ENCODE results near the gene TMEM125. TPM values are rescaled to one million over a fixed set of nuclear protein-coding genes. Genes with fewer than 3 reads are reported as not detected.

Gene TMEM125
- total RNA-seq, 4 donors from 2014 or later: 4.2 to 15.5 (median 10.2) TPM

DNA sequence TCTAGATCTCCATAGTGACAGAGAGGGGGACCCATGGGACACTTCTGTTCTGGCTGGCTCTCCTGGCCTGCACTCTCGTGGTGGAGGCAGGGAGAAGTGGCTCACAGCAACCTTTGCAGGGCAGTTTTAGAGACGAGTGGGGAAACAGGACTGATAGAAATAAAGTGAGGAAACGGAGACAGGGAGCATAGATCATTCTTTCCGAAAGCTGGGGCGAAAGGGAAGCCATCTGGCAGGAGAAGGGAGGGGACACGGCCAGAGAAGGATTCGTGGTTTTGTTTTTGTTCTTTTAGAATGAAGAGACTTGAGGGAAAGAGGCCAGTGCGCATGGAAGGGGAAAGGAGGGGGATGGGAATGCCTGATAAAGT is 34.5 kb downstream of the TMEM125 start:
- H3K27me3 ChIP-seq: no peaks in the 10 kb centered on the region
- peak overlapping the region in 3 of 4 donors; percentile 10 to 40 (median 38) for H3K27ac ChIP-seq
- 37 to 47% methylated on average over 8 of the region's 8 CpGs for WGBS, 2 donors
- peak overlapping the region in 2 of 4 donors; percentile 31 to 49 for H3K4me3 ChIP-seq
- DNase-seq: no peak
- H3K9me3 ChIP-seq: no peaks in the 10 kb centered on the region
- intact Hi-C loops (cut with DNase I): no loop called here
- TF ChIP-seq, protein P1, sequence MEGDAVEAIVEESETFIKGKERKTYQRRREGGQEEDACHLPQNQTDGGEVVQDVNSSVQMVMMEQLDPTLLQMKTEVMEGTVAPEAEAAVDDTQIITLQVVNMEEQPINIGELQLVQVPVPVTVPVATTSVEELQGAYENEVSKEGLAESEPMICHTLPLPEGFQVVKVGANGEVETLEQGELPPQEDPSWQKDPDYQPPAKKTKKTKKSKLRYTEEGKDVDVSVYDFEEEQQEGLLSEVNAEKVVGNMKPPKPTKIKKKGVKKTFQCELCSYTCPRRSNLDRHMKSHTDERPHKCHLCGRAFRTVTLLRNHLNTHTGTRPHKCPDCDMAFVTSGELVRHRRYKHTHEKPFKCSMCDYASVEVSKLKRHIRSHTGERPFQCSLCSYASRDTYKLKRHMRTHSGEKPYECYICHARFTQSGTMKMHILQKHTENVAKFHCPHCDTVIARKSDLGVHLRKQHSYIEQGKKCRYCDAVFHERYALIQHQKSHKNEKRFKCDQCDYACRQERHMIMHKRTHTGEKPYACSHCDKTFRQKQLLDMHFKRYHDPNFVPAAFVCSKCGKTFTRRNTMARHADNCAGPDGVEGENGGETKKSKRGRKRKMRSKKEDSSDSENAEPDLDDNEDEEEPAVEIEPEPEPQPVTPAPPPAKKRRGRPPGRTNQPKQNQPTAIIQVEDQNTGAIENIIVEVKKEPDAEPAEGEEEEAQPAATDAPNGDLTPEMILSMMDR (IDR thresholded peaks at IDR 0.05): no peak
- no peak for TF ChIP-seq POLR2A (IDR thresholded peaks at IDR 0.05)
- peaks cover 2 to 29% (median 4%) of the 10 kb centered on the region in 3 donors for H3K4me1 ChIP-seq
- no peaks in the 10 kb centered on the region for H3K36me3 ChIP-seq

DNA sequence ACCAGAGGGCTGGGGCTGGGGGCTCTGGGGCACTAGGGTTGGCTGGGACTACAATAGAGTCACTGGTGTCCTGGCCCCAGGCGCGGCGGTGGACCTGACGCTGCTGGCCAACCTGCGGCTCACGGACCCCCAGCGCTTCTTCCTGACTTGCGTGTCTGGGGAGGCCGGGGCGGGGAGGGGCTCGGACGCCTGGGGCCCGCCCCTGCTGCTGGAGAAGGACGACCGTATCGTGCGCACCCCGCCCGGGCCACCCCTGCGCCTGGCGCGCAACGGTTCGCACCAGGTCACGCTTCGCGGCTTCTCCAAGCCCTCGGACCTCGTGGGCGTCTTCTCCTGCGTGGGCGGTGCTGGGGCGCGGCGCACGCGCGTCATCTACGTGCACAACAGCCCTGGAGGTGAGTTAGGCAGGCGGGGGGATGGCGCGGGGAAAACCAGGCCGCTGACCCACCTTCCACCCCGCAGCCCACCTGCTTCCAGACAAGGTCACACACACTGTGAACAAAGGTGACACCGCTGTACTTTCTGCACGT is 35.1 kb downstream of the TMEM125 start:
- Histone ChIP-seq H3K27ac (peak overlapping the region in 2 of 4 donors; percentile 10 to 40), H3K4me1 (peaks cover 2 to 28% (median 4%) of the 10 kb centered on the region in 3 donors), H3K4me3 (peak overlapping the region in 1 of 4 donors; percentile 49), H3K27me3 (no peaks in the 10 kb centered on the region), H3K36me3 (no peaks in the 10 kb centered on the region), H3K9me3 (no peaks in the 10 kb centered on the region)
- 87 to 97% methylated on average over 6 to 27 of the region's 46 CpGs for WGBS, 2 donors
- no peak for TF ChIP-seq POLR2A (IDR thresholded peaks at IDR 0.05)
- TF ChIP-seq, protein P1 (IDR thresholded peaks at IDR 0.05): no peak
- no peak for DNase-seq
- intact Hi-C loops (cut with DNase I): no loop called here

DNA sequence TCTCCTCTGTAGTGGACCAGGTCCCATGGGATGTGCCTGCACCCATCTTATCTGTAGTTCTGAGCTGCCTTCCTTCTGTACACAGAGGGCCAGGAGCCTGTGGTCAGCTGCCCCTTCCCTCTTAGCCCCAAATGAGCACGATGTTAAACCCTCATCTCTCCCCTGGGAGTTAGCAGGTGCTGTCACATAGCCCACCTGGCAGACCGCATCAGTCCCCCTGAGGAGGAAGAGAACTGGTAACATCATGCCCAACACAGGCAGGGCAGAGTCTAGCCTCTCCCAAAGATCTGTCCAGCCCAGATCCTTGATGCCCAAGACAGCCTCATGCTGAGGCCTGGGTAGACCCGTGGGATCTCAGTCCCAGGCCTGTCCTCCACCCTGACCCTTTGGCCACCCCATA is 35.7 kb downstream of the TMEM125 start:
- TF ChIP-seq, protein P1 (IDR thresholded peaks at IDR 0.05): no peak
- TF ChIP-seq POLR2A (IDR thresholded peaks at IDR 0.05): no peak
- peaks cover 2 to 23% (median 4%) of the 10 kb centered on the region in 3 donors for H3K4me1 ChIP-seq

GRCh38 chr1:43305926-43306687 is 36.3 kb downstream of the TMEM125 start:
- Histone ChIP-seq H3K9me3 (no peaks in the 10 kb centered on the region), H3K27me3 (no peaks in the 10 kb centered on the region), H3K36me3 (no peaks in the 10 kb centered on the region), H3K27ac (no peak overlapping the region), H3K4me1 (peaks cover 2 to 23% (median 4%) of the 10 kb centered on the region in 3 donors), H3K4me3 (no peak overlapping the region)
- intact Hi-C loops (cut with DNase I): no loop called here
- 67 to 68% methylated on average over 6 of the region's 6 CpGs for WGBS, 2 donors
- TF ChIP-seq POLR2A (IDR thresholded peaks at IDR 0.05): no peak
- TF ChIP-seq, protein P1 (IDR thresholded peaks at IDR 0.05): no peak
- no peak for DNase-seq

More for the DNA sequence above, 35.7 kb downstream of the TMEM125 start:
- no peak for DNase-seq
- intact Hi-C loops (cut with DNase I): no loop called here
- Histone ChIP-seq H3K4me3 (no peak overlapping the region), H3K9me3 (no peaks in the 10 kb centered on the region), H3K27me3 (no peaks in the 10 kb centered on the region), H3K27ac (no peak overlapping the region), H3K36me3 (no peaks in the 10 kb centered on the region)
- 58 to 59% methylated on average over 3 of the region's 3 CpGs for WGBS, 2 donors

- Histone ChIP-seq H3K36me3 (no peaks in the 10 kb centered on the region), H3K27me3 (no peaks in the 10 kb centered on the region), H3K4me1 (peaks cover 2 to 23% (median 4%) of the 10 kb centered on the region in 3 donors), H3K27ac (no peak overlapping the region), H3K4me3 (no peak overlapping the region), H3K9me3 (no peaks in the 10 kb centered on the region)
- no peak for DNase-seq
- 81 to 91% methylated on average over 9 to 12 of the region's 17 CpGs for WGBS, 2 donors
- intact Hi-C loops (cut with DNase I): no loop called here
- TF ChIP-seq, protein P1 (IDR thresholded peaks at IDR 0.05): no peak
- TF ChIP-seq POLR2A (IDR thresholded peaks at IDR 0.05): no peak
These were observed 37.1 kb downstream of the TMEM125 start for GRCh38 chr1:43306688-43307457.

Data from esophagus squamous epithelium (tissue), 5 donors.